Activated CD4-positive, alpha-beta T cell treated with anti-CD3 and anti-CD28 coated beads, Interleukin-2, amount 50 U/mL, for 48 hours (primary cell): ENCODE data around the gene RELL1.
A peak's percentile ranks its signal among the peaks of the same experiment; 100 is the strongest.

ENCODE experiments used
- DNase-seq, 2 experiments: peaks; one replicate each; pipeline ENCODE4 v3.0.0-alpha.2; 2020

Gene RELL1

DNA sequence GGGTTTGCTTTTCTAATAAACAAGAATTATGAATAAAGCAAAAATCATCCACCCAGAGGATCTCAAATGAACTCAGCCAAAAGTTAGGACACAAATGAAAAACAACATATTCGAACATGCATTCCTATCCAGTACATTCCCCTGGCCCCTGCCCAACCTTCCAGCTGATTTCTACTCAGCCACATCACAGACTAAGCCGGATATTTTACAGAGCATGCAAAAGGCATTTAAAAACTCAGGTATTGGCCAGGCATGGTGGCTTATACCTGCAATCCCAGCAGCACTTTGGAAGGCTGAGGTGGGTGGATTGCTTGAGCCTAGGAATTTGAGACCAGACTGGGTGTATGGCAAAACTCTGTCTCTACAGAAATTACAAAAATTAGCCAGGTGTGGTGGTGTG is 54.6 kb downstream of the RELL1 start:
- no peak for DNase-seq

DNA sequence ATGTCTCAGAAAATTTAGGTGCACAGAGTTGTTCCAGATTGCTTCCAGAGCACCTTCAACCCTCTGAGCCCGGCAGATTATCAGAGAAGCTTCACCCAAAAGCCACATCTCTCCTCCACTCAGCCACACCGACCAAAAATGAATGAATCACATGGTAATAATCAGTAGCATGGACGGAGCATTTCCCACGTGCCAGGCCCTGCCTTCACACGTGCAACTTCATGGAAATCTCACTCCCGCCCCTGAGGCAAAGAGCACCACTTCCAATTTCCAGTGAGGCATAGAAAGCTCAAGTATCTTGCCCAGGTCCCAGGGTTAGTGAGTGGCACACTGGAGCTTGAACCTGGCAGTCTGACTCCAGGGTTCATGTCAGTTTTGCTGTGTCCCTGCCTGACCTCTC is 56.5 kb downstream of the RELL1 start:
- DNase-seq: no peak

DNA sequence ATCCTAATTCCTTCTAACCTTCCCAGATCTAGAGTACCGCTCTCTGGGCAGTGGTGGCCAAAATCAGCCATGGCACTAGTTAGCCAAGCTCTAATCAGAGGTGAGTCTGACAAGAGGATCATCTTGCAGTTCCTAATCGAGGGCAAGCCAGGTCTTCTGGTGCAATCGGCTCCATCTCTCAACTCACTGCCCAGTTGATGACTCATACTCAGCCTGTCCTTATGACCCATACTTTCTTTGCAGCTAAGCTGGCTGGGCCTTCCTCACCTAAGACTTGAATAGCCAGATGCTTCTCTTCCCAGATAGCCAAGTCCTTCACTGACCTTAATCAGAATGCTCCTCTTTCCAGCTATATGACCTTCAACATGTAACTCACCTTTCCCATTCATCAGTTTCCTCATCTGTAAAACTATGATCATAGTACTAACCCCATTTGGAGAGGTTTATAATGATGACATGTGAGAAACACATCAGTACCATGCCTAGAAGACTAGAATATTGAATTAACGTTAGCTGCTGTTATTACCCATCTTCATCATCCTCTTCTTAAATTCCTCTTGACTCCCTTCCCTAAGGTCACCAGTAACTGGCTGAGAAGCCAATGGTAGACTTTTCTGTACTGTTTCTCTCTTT is 57.1 kb downstream of the RELL1 start:
- DNase-seq: no peak

DNA sequence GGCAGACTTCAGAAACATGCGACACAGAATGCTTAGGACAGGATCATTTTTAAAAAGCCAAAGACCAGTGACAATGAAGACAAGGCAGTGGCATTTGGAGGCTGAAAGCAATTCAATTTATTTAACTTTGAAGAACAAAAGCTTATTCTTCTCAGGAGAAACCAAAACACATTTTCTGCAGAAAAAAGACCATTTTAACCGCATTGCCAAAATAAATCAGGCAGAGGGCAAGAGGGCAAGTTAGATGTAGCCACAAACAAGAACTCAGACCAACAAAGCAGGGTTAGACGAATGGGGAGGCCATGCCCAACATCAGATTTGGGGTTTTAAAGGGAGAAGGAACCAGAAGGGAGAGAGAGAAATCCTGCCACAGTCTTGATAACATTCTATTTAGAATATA is 58.9 kb downstream of the RELL1 start:
- DNase-seq: no peak

DNA sequence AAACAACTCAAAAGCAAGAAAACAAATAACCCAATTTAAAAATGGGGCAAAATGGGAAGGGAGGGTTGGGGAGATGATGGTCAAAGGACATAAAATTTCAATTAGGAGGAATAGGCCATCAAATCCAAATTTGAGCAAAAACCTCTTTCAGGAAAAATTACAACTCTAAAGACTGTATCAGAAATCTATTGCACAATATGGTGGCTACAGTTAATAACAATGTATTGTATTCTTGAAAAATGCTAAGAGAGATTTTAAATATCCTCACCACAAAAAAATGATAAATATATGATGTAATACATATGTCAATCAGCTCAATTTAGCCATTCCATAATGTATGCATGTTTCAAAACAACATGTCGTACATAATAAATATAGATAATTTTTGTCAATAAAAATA is 60.7 kb downstream of the RELL1 start:
- DNase-seq: no peak

DNA sequence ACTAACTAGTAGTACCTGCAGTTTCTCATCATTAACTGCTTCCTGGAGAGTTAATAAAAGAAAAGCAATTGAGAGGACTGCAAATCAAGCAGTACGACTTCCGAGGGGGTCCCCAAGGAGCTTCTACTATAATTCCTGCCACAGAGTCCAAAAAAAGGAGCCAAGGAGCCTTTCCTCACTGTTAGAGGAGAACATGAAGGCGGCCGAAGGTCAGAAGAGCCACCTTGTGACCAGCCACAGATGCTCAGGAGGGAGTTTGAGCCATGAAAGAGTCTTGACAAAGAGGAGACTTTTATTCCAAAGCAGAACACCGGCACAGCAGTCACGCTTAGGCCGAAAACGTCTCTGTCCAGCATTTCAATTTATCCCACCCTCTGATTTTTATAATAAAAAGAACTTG is 62.2 kb downstream of the RELL1 start:
- no peak for DNase-seq

DNA sequence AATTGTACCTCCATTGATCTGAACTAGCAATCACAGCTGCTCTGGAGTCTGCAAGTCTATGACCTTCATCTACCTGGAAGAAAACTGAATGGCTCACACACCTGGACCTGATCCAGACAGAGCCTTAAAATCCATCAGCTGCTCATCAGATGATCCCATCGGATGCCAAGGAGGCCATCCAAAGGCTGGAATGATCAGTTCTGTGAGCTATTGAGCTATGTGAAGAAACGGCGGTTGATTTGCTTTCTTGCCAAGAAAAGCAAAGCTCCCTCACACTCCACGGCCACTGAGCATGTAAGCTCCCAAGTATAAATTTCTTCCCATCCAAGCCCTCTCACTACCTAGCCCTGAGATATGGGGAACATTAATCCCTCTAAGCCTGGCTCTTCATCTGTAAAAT is 63.1 kb downstream of the RELL1 start:
- DNase-seq: no peak

DNA sequence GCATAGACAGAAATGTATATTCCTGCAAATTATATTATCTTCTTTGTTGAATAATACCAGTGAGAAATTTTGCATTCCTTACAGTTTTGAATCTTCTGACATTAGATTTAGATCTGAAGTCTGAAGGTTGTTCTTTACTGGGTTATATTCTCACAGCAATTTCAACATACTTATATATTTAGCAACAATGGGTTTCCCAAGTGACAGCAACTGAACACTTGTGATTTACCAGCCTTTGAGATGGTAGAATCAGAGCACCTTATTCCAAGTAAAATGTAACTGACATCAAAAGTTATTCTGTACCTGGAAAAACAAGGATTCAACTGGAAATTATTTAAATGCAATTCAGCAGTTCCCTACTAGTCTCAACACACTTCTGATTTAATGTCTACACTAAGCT is 66.0 kb downstream of the RELL1 start:
- DNase-seq: no peak

DNA sequence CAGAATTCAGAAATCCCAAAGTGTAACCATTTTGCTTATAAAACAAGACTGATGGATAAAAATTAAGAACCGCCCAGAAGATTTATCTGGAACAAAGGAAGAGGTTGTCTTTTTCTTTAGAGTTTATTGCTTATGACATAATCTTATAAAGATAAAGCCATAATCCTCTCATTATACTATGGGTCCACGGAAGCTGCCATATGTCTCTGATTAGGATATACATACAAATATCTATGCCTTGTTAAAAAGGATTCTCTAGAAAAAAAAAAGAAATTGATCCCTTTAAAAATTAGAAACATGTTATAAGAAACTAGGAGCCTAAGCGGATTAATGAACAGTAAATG is 70.5 kb downstream of the RELL1 start:
- DNase-seq: no peak

DNA sequence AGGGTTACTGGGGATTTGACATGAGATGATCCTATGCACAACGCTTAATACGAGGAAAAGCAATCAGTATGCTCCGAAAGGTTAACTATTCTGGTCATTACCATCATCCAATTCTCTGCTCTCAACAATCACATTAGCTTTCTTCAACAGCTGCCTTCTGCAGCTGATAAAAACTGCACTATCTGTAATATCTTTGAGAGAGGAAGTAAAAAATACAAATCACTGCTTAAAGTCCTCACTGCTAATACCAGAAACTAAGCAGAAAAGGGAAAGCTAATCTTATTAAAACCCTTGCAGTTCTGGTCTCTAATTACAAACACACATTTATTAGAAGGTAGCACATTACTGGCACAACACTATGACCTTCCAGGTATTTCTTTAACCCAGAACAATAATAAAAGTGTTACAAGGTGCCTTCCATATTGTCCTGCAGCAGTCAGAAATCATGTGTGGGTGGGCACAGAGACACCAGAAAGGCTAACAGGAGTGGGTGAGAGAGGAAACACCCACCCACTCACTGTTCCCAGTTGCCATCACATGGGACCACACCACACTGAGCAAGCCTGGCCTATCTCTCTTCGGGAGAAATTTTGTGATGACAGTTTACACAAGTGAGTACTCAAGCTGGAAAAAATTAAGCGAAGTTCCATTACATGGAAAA is 71.0 kb downstream of the RELL1 start:
- no peak for DNase-seq

DNA sequence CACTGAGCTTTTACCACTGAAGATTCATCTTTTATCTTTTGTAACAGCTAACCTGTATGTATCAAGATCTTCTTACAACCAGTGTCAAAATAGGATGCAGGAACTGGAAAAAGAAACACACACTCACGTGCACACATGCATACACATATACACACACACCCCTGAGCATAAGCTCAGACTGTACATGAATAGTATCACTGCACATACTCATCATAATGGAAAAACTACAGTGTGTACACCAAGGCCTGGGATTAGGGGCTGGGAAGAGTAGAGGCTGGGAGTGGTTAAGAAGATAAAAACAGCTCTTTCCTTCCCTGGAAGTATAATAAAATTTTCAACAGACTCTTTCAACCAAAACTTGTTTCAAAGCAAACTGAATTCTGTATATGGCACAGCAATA is 73.4 kb downstream of the RELL1 start:
- no peak for DNase-seq

DNA sequence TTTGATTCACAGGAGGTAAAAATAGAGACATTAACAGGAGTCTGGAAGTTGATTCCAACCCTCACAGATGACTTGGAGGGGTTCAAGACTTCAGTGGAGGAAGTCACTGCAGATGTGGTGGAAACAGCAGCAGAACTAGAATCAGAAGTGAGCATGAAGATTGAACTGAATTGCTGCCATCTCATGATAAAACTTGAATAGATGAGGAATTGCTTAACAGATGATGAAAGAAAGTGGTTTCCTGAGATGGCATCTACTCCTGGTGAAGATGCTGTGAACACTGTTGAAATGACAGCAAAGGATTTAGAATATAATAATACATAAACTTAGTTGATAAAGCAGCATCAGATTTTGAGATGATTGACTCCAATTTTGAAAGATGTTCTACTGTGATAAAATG is 76.5 kb downstream of the RELL1 start:
- DNase-seq: no peak

DNA sequence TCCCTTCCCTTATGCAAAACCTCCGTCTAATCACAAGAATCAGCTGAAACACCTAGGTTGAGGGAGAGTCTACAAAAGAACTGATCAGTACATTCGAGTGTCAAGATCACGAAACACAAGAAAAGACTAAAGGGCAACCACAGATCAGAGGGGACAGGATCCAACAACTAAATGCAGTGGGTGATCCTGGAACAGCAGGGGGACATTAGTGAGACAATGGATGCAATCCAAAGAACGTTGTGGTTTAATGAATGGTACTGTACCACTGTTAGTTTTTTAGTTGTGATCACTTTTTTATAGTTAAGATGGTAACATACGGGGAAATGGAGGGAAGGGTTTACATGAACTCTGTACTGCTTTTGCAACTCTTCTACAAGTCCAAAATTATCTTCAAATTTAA is 79.2 kb downstream of the RELL1 start:
- no peak for DNase-seq

DNA sequence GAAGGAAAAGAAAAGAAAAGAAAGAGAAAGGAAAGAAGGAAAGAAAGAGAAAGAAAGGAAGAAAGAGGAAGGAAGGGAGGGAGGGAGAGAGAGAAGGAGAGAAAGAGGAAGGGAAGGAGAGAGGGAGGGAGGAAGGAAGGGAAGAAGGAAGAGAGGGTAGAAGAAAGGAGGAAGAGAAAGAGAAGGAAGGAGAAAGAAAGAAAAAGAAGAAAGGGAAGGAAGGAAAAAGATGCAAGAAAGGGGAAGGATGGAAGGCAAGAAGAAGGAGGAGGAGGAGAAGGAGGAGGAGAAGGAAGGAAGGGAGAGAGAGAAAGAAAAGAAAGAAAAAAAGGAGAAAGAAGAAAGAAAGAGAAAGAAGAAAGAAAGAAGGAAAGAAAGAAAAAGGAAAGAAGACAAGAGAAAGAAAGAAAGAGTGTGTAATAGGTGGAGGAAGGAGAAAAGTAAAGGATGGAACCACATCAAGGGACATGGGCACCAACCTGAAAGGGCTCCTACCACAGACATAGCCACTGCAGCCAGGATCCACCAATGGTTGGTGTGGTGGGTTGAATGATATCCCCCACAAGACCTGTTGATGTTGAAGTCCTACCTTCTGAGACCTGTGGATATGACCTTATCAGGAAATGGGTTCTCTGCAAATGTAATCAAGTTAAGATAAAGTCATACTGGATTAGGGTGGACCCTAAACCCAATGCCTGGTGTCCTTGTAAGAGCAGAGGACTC is 80.2 kb downstream of the RELL1 start:
- DNase-seq: no peak

DNA sequence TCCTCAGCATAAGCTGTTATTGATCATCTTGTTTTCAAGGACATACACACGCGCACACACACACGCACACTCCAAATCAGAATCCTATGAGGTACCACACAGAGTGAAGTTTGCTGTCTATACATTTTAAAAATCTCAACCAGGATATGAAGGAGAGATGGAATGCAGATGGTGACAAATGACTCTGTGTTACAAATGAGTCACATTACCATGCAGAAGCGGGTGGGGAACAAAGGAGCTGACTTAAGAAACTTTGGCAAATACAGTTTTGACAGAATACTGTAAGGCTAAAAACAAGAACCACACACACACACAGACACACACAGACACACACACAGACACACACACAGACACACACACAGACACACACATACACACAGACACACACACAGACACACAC is 81.7 kb downstream of the RELL1 start:
- no peak for DNase-seq

DNA sequence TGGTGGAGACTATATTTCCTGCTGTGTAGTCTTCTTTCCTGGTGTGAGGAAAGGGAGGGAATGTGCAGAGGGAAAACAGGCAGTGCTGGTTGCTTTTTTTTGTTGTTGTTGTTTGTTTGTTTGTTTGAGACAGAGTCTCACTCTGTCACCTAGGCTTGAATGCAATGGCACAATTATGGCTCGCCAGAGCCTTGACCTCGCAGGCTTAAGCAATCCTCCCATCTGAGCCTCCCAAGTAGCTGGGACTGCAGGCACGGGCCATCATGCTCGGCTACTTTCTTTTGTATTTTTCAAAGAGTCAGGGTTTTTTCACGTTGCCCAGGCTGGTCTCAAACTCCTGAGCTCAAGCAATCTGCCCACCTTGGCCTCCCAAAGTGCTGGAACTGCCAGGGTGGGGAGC is 82.5 kb downstream of the RELL1 start:
- no peak for DNase-seq

DNA sequence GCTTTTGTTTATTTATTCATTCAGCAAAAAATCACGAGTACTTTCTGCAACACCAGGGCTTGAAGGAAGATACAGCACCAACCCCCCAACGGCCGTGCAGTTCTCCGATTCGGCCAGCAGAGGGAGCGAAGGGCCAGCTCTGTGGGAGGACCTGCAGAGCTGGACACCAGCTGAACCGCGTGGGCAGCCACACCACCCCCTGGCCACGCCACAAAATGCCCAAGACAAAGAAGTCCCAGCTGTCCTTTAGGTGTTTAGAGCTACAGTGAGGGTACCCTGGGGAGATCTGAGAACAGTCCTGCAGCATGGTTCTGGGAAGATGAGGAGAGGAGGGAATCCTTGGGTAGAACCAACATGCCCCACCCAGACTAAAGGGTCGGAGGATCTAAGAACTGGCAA is 83.1 kb downstream of the RELL1 start:
- peak; percentile 82 to 85 for DNase-seq

DNA sequence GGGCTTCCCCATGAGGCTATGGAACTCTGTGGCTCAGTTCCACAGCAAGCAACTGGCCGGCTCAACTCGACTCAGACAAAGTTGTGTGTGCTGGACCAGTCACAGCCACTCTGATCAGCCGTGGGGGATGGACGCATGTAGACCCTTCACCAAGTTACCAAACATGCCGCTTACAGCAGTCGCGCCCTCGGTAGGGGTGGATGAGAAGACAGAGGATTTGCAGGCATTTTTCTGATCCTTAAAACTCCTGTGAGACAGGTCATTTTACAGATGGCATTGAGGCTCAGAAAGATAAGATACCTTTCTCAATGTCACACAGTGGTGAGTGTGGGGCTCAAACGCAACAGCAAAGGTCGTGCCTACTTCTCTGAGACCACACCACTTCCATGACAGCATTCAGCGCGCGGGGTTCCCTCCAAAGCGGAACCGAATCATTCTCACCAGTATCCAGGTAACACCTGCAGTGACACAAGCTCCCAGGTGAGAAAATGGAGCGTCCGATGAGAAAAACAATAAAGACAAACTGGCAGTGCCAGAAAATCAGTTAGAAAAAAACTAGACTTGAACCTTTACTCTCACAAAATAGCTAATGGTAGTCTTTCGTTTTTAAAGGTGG is 83.6 kb downstream of the RELL1 start:
- DNase-seq: no peak

DNA sequence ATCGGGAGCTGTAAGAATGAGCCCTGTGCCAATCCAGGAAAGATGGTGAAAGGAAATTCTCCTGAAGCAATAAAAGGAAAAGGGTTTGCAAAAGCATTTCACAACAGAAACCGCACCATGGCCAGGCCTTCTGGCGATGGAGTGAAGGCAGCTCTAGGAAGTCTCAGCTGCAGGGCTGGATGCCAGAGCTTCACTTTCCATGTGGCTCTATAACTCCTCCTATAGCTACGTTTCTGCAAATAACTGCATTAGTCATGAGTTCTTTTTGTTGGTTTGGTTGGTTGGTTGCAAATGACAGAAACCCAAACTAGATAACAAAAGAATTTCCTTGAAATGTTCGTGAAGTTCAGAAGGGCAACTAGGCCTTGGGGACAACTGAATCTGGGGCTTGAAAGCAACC is 84.6 kb downstream of the RELL1 start:
- DNase-seq: no peak

DNA sequence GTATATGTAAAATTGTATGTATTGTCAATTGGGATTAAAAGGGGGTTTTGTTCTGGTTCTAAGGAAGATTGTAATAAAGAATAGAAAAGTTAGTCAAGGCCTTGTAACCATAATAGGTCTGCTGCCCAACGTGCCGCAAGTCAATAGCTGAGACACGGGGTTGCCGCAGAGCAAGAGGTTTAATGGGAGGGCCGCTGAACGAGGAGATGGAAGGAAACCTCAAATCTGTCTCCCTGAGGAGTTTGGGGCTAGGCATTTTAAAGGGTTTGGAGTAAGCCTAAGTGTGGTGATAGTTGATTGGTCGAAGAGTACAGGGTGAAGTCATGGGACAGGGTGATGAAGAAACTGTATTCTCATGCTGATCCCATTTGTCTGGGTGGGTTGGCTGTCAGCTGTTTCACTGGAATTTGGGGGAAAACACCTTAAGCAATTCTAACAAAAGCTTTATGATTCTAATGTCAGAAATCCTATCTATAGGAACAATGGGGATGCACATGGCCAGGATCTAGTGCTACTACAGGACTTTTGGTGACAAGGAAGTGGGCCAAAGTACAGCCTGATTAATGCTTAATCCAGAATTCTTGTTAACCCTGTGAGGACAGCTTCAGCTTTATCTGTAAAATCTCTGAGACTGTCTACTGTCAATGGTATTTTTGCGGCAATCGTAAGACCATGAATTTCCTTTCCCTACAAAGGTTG is 86.9 kb downstream of the RELL1 start:
- DNase-seq: no peak

DNA sequence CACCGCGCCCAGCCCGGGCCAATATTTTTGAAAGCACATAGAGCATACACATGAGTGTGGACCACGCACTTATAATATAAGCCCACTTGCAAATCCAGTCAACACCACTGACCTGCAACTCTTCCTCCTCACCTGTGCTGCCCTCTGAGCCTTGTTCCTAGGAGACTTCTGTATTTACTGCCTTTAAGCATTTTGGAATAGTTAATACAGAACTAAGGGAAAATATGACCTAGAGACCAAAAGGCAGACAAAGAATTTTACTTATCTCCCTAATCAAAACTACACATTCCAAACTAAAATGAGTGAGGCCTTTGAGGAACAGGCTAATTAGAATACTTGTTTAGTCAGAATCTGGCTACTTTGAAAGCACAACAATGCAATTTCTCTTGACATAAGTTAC is 89.1 kb downstream of the RELL1 start:
- no peak for DNase-seq

DNA sequence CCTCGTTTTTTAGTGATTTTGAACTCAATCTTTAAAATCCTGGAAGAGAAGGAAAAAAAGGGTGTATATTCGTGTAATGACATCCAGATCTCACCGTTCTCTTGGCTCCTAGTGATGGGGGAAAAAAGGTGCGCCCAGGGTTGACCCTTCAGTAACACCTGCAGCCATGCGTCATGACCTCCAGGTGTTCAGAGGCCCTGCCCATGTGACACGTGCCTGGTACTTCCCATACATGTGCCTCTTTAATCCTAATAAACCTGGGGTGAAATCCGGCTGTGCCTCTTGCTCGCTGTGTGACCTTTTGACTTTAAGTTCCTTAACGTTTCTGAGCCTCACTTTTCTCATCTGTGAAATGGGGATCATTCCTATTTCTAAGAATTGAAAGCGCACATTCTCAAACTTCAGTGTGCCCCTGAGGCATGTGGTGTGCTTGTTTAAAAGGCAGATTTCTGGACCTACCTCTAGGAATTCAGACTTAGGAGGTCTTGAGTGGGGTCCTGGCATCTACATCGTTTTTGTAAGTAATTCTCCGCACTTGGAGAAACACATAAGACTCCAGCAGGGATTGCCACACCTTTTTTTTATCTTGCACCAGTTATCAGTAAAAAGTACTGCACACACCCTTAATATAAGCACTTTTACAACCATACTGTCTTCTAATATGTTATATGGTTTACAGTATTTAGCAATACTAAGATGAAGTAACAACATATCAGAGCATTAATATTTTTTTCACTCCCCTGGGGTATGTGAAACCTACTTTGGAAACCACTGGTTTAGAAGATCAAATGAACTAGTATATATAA is 90.1 kb downstream of the RELL1 start:
- no peak for DNase-seq

DNA sequence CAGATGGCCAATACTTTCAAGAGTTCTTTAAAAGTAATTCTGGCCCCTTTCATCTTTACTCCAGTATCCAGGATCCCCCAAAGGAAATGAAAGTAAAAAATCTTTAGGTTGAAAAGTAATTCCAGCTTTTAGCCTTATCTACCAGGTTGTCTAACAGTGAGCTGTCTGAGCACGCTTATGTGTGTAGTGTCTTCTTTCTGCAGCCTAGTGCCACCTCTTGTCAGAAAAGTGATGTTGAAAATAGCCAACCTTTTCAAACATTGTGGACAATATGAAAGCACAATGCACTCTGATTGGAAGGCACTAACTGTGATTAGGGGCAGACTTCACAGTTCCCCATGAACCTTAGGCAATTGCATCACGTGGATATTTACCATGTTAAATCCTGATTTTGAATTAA is 92.1 kb downstream of the RELL1 start:
- DNase-seq: no peak
